H1 (cell line): ENCODE data around the gene LAMC3. TPM values are rescaled to one million over a fixed set of nuclear protein-coding genes. Genes with fewer than 3 reads are reported as not detected.

Experiments used
- CTCF ChIA-PET: fragments of 300-600 bp; sonication (Branson Sonifier 250); formaldehyde crosslinking; loops from one replicate; lab custom pipeline; 2021; ENCODE audit not compliant: partially characterized antibody; lab: Charles Lee
- POLR2A ChIA-PET: fragments of 300-600 bp; sonication (Branson Sonifier 250); formaldehyde crosslinking; loops from one replicate; lab custom pipeline; 2021; ENCODE audit warnings: inconsistent platforms; ENCODE audit not compliant: partially characterized antibody; lab: Charles Lee
- DNase-seq, 2 experiments: peaks; one replicate each; pipeline versions ENCODE4 v3.0.0 to v3.0.0-alpha.2; 2010 to 2022; ENCODE audit warnings: low spot score in 2 of 2, low read depth in 1 of 2, mixed read lengths in 1 of 2
- FAIRE-seq: peaks from 2 replicates; lab custom pipeline; 2011; peaks lifted over from hg19 to GRCh38; lab: Jason Lieb, UNC
- H2AFZ ChIP-seq: 2 replicates; pipeline ENCODE4 v1.8.1; 2012; ENCODE audit warnings: low read length, inconsistent platforms
- H2AK5ac ChIP-seq: 2 replicates; pipeline ENCODE4 v1.6.1; 2013; ENCODE audit warnings: low read depth, low read length
- H2BK120ac ChIP-seq: replicated peaks from 2 replicates; pipeline ENCODE3; 2013; ENCODE audit warnings: low read depth, low read length, inconsistent platforms
- H2BK12ac ChIP-seq: 2 replicates; pipeline ENCODE4 v1.6.1; 2013; ENCODE audit warnings: low read depth, low read length
- H2BK15ac ChIP-seq: 2 replicates; pipeline ENCODE4 v1.6.1; 2013; ENCODE audit warnings: low read length
- H2BK20ac ChIP-seq: 2 replicates; pipeline ENCODE4 v1.6.1; 2013; ENCODE audit warnings: low read length
- H2BK5ac ChIP-seq: 2 replicates; pipeline ENCODE4 v1.6.1; 2013; ENCODE audit warnings: low read depth, low read length
- H3K14ac ChIP-seq: 2 replicates; pipeline ENCODE4 v1.6.1; 2013; ENCODE audit warnings: inconsistent platforms; ENCODE audit not compliant: insufficient read length
- H3K18ac ChIP-seq: 2 replicates; pipeline ENCODE4 v1.6.1; 2013; ENCODE audit warnings: low read length; ENCODE audit errors: extremely low read depth
- H3K23ac ChIP-seq: 2 replicates; pipeline ENCODE4 v1.6.1; 2013; ENCODE audit warnings: inconsistent platforms; ENCODE audit not compliant: insufficient read length
- H3K23me2 ChIP-seq: 2 replicates; pipeline ENCODE4 v1.6.1; 2013; ENCODE audit warnings: low read depth, low read length
- H3K27ac ChIP-seq: 2 replicates; pipeline ENCODE4 v1.6.1; 2011; ENCODE audit warnings: low read depth, low read length, inconsistent platforms
- H3K27me3 ChIP-seq, 4 experiments: replicated peaks in 1 of 4; 1 replicate in 1 of 4; 2 replicates in 3 of 4; pipeline versions ENCODE4 v1.6.1 to v1.8.1; 2011 to 2013; ENCODE audit warnings: low read length in 3 of 4, mild to moderate bottlenecking in 3 of 4, inconsistent platforms in 2 of 4, mixed read lengths in 2 of 4, moderate library complexity in 1 of 4; ENCODE audit not compliant: control insufficient read depth in 3 of 4, insufficient read depth in 3 of 4; ENCODE audit errors: extremely low read depth in 1 of 4
- H3K36me3 ChIP-seq, 4 experiments: 2 replicates each; pipeline versions ENCODE4 v1.6.1 to v1.8.1; 2011 to 2013; ENCODE audit warnings: mild to moderate bottlenecking in 4 of 4, low read length in 3 of 4, moderate library complexity in 2 of 4, control low read depth in 1 of 4, inconsistent platforms in 1 of 4; ENCODE audit not compliant: insufficient read depth in 4 of 4, control insufficient read depth in 2 of 4
- H3K4ac ChIP-seq: replicated peaks from 2 replicates; pipeline ENCODE3; 2013; ENCODE audit warnings: low read length, low read depth, mixed read lengths, inconsistent platforms; ENCODE audit not compliant: insufficient read length
- H3K4me1 ChIP-seq, 4 experiments: replicated peaks in 1 of 4; 1 replicate in 1 of 4; 2 replicates in 3 of 4; pipeline versions ENCODE4 v1.6.1 to v1.8.1; 2011 to 2013; ENCODE audit warnings: low read length in 3 of 4, inconsistent platforms in 2 of 4, mixed read lengths in 1 of 4; ENCODE audit not compliant: insufficient read depth in 4 of 4, control insufficient read depth in 3 of 4
- H3K4me2 ChIP-seq, 2 experiments: 2 replicates each; pipeline versions ENCODE4 v1.6.1 to v1.8.1; 2011 to 2013; ENCODE audit warnings: low read depth in 2 of 2, low read length in 2 of 2, control low read depth in 1 of 2, inconsistent platforms in 1 of 2, mild to moderate bottlenecking in 1 of 2; ENCODE audit not compliant: insufficient read depth in 1 of 2
- H3K4me3 ChIP-seq, 4 experiments: fragments of 200-600, 300-600 bp in 1 of 4; sonication (generic), shearing (Covaris generic), sonication (Bioruptor Twin) in 1 of 4; 2 replicates each; pipeline versions ENCODE4 v1.5.1 to v1.8.1; 2011 to 2016; ENCODE audit warnings: low read length in 4 of 4, low read depth in 3 of 4, control low read depth in 2 of 4, inconsistent platforms in 2 of 4, mild to moderate bottlenecking in 2 of 4, mixed read lengths in 1 of 4, moderate library complexity in 1 of 4; ENCODE audit not compliant: insufficient read depth in 2 of 4; ENCODE audit errors: extremely low read depth in 1 of 4
- H3K56ac ChIP-seq: replicated peaks from 2 replicates; pipeline ENCODE3; 2013; ENCODE audit warnings: low read depth, mild to moderate bottlenecking, mixed read lengths, low read length, inconsistent platforms; ENCODE audit not compliant: insufficient read length
- H3K79me1 ChIP-seq: 2 replicates; pipeline ENCODE4 v1.6.1; 2013; ENCODE audit warnings: low read depth, low read length, control low read depth
- H3K79me2 ChIP-seq, 2 experiments: 2 replicates each; pipeline versions ENCODE4 v1.6.1 to v1.8.1; 2012 to 2013; ENCODE audit warnings: low read length in 2 of 2, mild to moderate bottlenecking in 2 of 2, inconsistent platforms in 1 of 2; ENCODE audit not compliant: insufficient read depth in 2 of 2, control insufficient read depth in 1 of 2
- H3K9ac ChIP-seq, 4 experiments: replicated peaks in 1 of 4; 1 replicate in 1 of 4; 2 replicates in 3 of 4; pipeline versions ENCODE4 v1.6.1 to v1.8.1; 2011 to 2013; ENCODE audit warnings: low read depth in 3 of 4, low read length in 3 of 4, control low read depth in 2 of 4, mild to moderate bottlenecking in 2 of 4, moderate library complexity in 2 of 4, inconsistent platforms in 1 of 4; ENCODE audit errors: extremely low read depth in 1 of 4
- H3K9me3 ChIP-seq, 2 experiments: 2 replicates each; pipeline versions ENCODE4 v1.6.1 to v1.8.1; 2012 to 2013; ENCODE audit warnings: mild to moderate bottlenecking in 2 of 2, moderate library complexity in 2 of 2, control low read depth in 1 of 2, inconsistent platforms in 1 of 2, low read depth in 1 of 2, low read length in 1 of 2, mixed read lengths in 1 of 2; ENCODE audit not compliant: insufficient read depth in 2 of 2
- H4K20me1 ChIP-seq, 2 experiments: replicated peaks in 1 of 2; 2 replicates each; pipeline versions ENCODE3 to v1.8.1; 2011 to 2013; ENCODE audit warnings: inconsistent platforms in 2 of 2, low read length in 2 of 2, mild to moderate bottlenecking in 1 of 2; ENCODE audit not compliant: insufficient read depth in 2 of 2, control insufficient read depth in 1 of 2
- H4K5ac ChIP-seq: 2 replicates; pipeline ENCODE4 v1.6.1; 2013; ENCODE audit warnings: low read length, low read depth, mixed read lengths, inconsistent platforms; ENCODE audit not compliant: insufficient read length
- H4K8ac ChIP-seq: 2 replicates; pipeline ENCODE4 v1.8.0; 2013; ENCODE audit warnings: mild to moderate bottlenecking, moderate library complexity, low read length, inconsistent platforms; ENCODE audit not compliant: insufficient read depth; ENCODE audit errors: extremely low read depth
- H4K91ac ChIP-seq: replicated peaks from 2 replicates; pipeline ENCODE3; 2013; ENCODE audit warnings: low read length, mixed read lengths, inconsistent platforms; ENCODE audit not compliant: insufficient read length
- BACH1 ChIP-seq: IDR thresholded peaks from 2 replicates; pipeline ENCODE4 v1.6.1; 2012; ENCODE audit warnings: low read length, improper control_type of control experiment
- BCL11A ChIP-seq, 2 experiments: IDR thresholded peaks; one replicate each; pipeline ENCODE4 v1.6.1; 2011; ENCODE audit warnings: low read depth in 2 of 2, low read length in 2 of 2, mild to moderate bottlenecking in 2 of 2
- EZH2 ChIP-seq: fragments of 200-600 bp; sonication (generic); IDR thresholded peaks from 2 replicates; pipeline ENCODE4 v1.7.1; 2012; ENCODE audit warnings: low read depth, mild to moderate bottlenecking, moderate library complexity, low read length, inconsistent platforms; ENCODE audit not compliant: severe bottlenecking
- GTF2F1 ChIP-seq: IDR thresholded peaks from 2 replicates; pipeline ENCODE4 v1.6.1; 2012; ENCODE audit warnings: low read depth, low read length, improper control_type of control experiment, borderline replicate concordance
- HDAC2 ChIP-seq, 2 experiments: fragments of 300-600 bp in 1 of 2; sonication (generic) in 1 of 2; IDR thresholded peaks; 2 replicates each; pipeline ENCODE4 v1.6.1; 2011 to 2012; ENCODE audit warnings: low read depth in 2 of 2, low read length in 2 of 2, mild to moderate bottlenecking in 2 of 2, moderate library complexity in 2 of 2, borderline replicate concordance in 1 of 2, inconsistent platforms in 1 of 2
- RAD21 ChIP-seq, 2 experiments: IDR thresholded peaks in 1 of 2; conservative IDR thresholded peaks in 1 of 2; 2 replicates each; pipeline ENCODE4 v1.6.1; 2011; ENCODE audit warnings: low read depth in 2 of 2, low read length in 2 of 2, improper control_type of control experiment in 1 of 2, inconsistent platforms in 1 of 2, mild to moderate bottlenecking in 1 of 2, moderate library complexity in 1 of 2
- RXRA ChIP-seq: IDR thresholded peaks from 2 replicates; pipeline ENCODE4 v1.6.1; 2011; ENCODE audit warnings: low read depth, mild to moderate bottlenecking, low read length, moderate library complexity; ENCODE audit not compliant: insufficient read depth
- SIX5 ChIP-seq: IDR thresholded peaks from 2 replicates; pipeline ENCODE4 v1.6.1; 2011; ENCODE audit warnings: mild to moderate bottlenecking, low read depth, low read length
- TAF7 ChIP-seq: optimal IDR thresholded peaks from 2 replicates; pipeline ENCODE3; 2011; ENCODE audit warnings: low read depth, mild to moderate bottlenecking, inconsistent platforms, low read length, moderate library complexity, borderline replicate concordance
- WGBS, 2 experiments: shearing (Covaris generic) in 1 of 2; methylation state at CpG; one replicate each; pipeline versions ENCODE4 v1.1.6 to v1.1.7; 2013 to 2015; ENCODE audit warnings: low lambda C conversion rate in 2 of 2, mixed read lengths in 2 of 2, inconsistent platforms in 1 of 2, low coverage in 1 of 2, missing lambda C conversion rate in 1 of 2; ENCODE audit not compliant: insufficient replicate concordance in 2 of 2, insufficient coverage in 1 of 2, insufficient read length in 1 of 2; ENCODE audit errors: extremely low coverage in 1 of 2, missing lambda C conversion rate in 1 of 2; 5-methylcytosine and 5-hydroxymethylcytosine counted together
- polyA plus RNA-seq, 7 experiments: library from polyadenylated mRNA; depleted of rRNA in 3 of 7; stranded (reverse) in 5 of 7; unstranded in 2 of 7; fragments of >200 nt in 5 of 7; fragments of 200-250 nt in 2 of 7; gene quantifications; 1 replicate in 5 of 7; 2 replicates in 1 of 7; 4 replicates in 1 of 7; pipeline versions ENCODE4 v1.2.1 to v1.2.3, GENCODE V29; 2011 to 2013; ENCODE audit warnings: missing spikeins in 2 of 7, mixed read lengths in 2 of 7
- total RNA-seq: library from RNA; stranded (reverse); fragmentation: NEBNext Ultra II Directional; extraction: Animal tissue kit (Norgen Biotek cat#: 25700); gene quantifications from 2 replicates; pipeline ENCODE4 v1.2.1, GENCODE V29; 2021

Gene LAMC3
- total and polyA plus RNA-seq, 2 of the 8 experiments (the other 6 are each of a cell fraction or from before 2014, with no cell fraction given) = 9.3 to 12.3 TPM

DNA sequence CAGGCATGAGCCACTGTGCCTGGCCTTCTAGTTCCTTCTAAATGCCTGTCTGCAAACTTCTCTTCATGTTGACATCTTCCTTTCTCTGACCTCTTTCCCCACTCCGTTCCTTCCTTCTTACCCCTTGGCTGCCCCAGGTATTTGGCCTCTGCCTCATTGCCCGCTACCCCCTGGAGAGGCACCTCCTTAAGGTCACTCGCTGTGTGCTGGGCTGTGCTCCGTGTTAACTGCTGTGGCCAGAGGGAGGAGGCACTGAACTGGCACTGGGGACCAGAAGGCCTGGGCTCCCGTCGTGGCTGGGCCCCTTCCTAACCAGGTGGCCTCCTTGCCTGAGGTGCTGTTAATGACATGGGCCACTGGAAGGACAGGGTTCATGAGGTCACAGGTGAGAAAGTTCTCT, 39.4 kb downstream of the LAMC3 start:
- Histone ChIP-seq H3K27ac (no peak overlapping the region), H2BK12ac (peak overlapping the region; percentile 68; the same call in 1 of the 2 replicates), H2BK15ac (no peak overlapping the region), H4K91ac (no peak overlapping the region), H3K4me1 (no peaks in the 10 kb centered on the region), H3K79me2 (no peaks in the 10 kb centered on the region), H2BK20ac (no peak overlapping the region), H2AK5ac (no peak overlapping the region), H3K9ac (no peak overlapping the region), H3K4me3 (no peak overlapping the region), H3K4me2 (no peak overlapping the region), H2BK5ac (no peak overlapping the region), H4K5ac (no peak overlapping the region), H3K79me1 (no peaks in the 10 kb centered on the region), H3K9me3 (no peaks in the 10 kb centered on the region; a peak in 1 of 4 replicates), H2AFZ (no peak overlapping the region), H3K23me2 (no peaks in the 10 kb centered on the region), H3K14ac (no peak overlapping the region), H3K23ac (no peak overlapping the region), H3K18ac (no peak overlapping the region), H4K20me1 (no peaks in the 10 kb centered on the region), H3K4ac (no peak overlapping the region), H3K56ac (no peak overlapping the region), H3K36me3 (no peaks in the 10 kb centered on the region), H4K8ac (no peak overlapping the region), H3K27me3 (no peaks in the 10 kb centered on the region), H2BK120ac (no peak overlapping the region)
- DNase-seq (no peak), FAIRE-seq (no peak)
- WGBS, 2 experiments = 88% methylated on average over 6 of the region's 6 CpGs; no CpG with 5 or more reads in 1 of the 2 experiments
- POLR2A ChIA-PET = no interaction called here
- CTCF ChIA-PET = interaction anchor here (0.9 to 6.6 kb wide), 9 partner anchors 12 to 170 kb away, joined by 3 to 156 read pairs (median 4); partner anchors contain the start of gene LAMC3
- TF ChIP-seq TAF7 (no peak), RXRA (no peak), BACH1 (no peak), HDAC2 (IDR thresholded peaks at IDR 0.05; ENCODE audit: borderline replicate concordance in 1 of 2, low read depth in 2 of 2, low read length in 2 of 2) (no peak), BCL11A (IDR thresholded peaks at IDR 0.05; ENCODE audit: low read depth in 2 of 2, low read length in 2 of 2) (no peak), GTF2F1 (no peak), SIX5 (no peak), RAD21 (IDR thresholded peaks at IDR 0.05 in 1 of 2, conservative IDR thresholded peaks at IDR 0.05 in 1 of 2; ENCODE audit: low read depth in 2 of 2, low read length in 2 of 2) (no peak), EZH2 (no peak)
